K562 (cell line): ENCODE data around the gene FRRS1L. TPM values are rescaled to one million over a fixed set of nuclear protein-coding genes. Genes with fewer than 3 reads are reported as not detected.

ENCODE experiments used
- ADNP ChIP-seq: fragments of 200-800 bp; sonication (Bioruptor generic); IDR thresholded peaks from 2 replicates; pipeline ENCODE4 v1.6.1; 2016; ENCODE audit warnings: missing genetic modification characterization, missing compliant biosample characterization
- BRD4 ChIP-seq: fragments of 200-600 bp; sonication (generic); IDR thresholded peaks from 2 replicates; pipeline ENCODE4 v1.6.1; 2017; ENCODE audit warnings: inconsistent platforms
- CBX3 ChIP-seq, 2 experiments: IDR thresholded peaks; 1 replicate in 1 of 2; 2 replicates in 1 of 2; pipeline ENCODE4 v1.6.1; 2012; ENCODE audit warnings: inconsistent platforms in 2 of 2, low read length in 2 of 2, borderline replicate concordance in 1 of 2, control low read depth in 1 of 2
- DLX4 ChIP-seq: fragments of 250-450 bp; sonication (Bioruptor Pico); IDR thresholded peaks from 2 replicates; pipeline ENCODE4 v1.6.1; 2021; ENCODE audit warnings: mild to moderate bottlenecking
- KDM4B ChIP-seq, 2 experiments: fragments of 450-650 bp in 1 of 2; sonication (generic) in 1 of 2; IDR thresholded peaks; 2 replicates each; pipeline ENCODE4 v1.6.1; 2016 to 2017; ENCODE audit warnings: borderline replicate concordance in 2 of 2, antibody characterized with exemption in 1 of 2, low read depth in 1 of 2, mild to moderate bottlenecking in 1 of 2
- LARP7 ChIP-seq: fragments of 450-650 bp; IDR thresholded peaks from 2 replicates; pipeline ENCODE4 v1.6.1; 2016
- NR3C1 ChIP-seq: sonication (generic); formaldehyde crosslinking; IDR thresholded peaks from 2 replicates; pipeline ENCODE4 v1.8.1; 2022; ENCODE audit warnings: missing genetic modification reagents
- RBBP5 ChIP-seq: fragments of 200-600 bp; sonication (generic); IDR thresholded peaks from 2 replicates; pipeline ENCODE4 v1.6.1; 2012; ENCODE audit warnings: borderline replicate concordance, mild to moderate bottlenecking, low read length, control low read depth, inconsistent platforms; ENCODE audit not compliant: insufficient read depth, poor library complexity, severe bottlenecking
- RBM17 ChIP-seq: fragments of 200-400 bp; formaldehyde crosslinking; IDR thresholded peaks from 2 replicates; pipeline ENCODE4 v1.6.1; 2017; ENCODE audit warnings: low read depth, mild to moderate bottlenecking, low read length, borderline replicate concordance
- RBM39 ChIP-seq: fragments of 200-400 bp; formaldehyde crosslinking; optimal IDR thresholded peaks from 2 replicates; pipeline ENCODE3; 2018; ENCODE audit warnings: low read depth, low read length
- SIN3A ChIP-seq, 2 experiments: fragments of 150-350 bp in 1 of 2; IDR thresholded peaks; 2 replicates each; pipeline ENCODE4 v1.6.1; 2011 to 2016; ENCODE audit warnings: borderline replicate concordance in 2 of 2, low read depth in 2 of 2, low read length in 2 of 2, mild to moderate bottlenecking in 2 of 2, moderate library complexity in 2 of 2; ENCODE audit not compliant: control insufficient read depth in 1 of 2
- U2AF1 ChIP-seq: fragments of 200-400 bp; formaldehyde crosslinking; optimal IDR thresholded peaks from 2 replicates; pipeline ENCODE3; 2017; ENCODE audit warnings: mild to moderate bottlenecking, low read depth, low read length, moderate library complexity
- ZBTB2 ChIP-seq: fragments of 450-650 bp; IDR thresholded peaks from 2 replicates; pipeline ENCODE4 v1.6.1; 2016; ENCODE audit warnings: antibody characterized with exemption
- ZBTB34 ChIP-seq: fragments of 250-450 bp; sonication (Bioruptor Pico); IDR thresholded peaks from 2 replicates; pipeline ENCODE4 v1.8.0; 2021; ENCODE audit warnings: mild to moderate bottlenecking, moderate library complexity
- ZNF277 ChIP-seq: fragments of 250-450 bp; sonication (Bioruptor Pico); IDR thresholded peaks from 2 replicates; pipeline ENCODE4 v1.8.0; 2022; ENCODE audit warnings: inconsistent platforms, mild to moderate bottlenecking, moderate library complexity, borderline replicate concordance
- ZNF511 ChIP-seq: sonication (generic); formaldehyde crosslinking; IDR thresholded peaks from 2 replicates; pipeline ENCODE4 v1.8.0; 2022; ENCODE audit warnings: mild to moderate bottlenecking, missing genetic modification reagents
- ZNF584 ChIP-seq: fragments of 200-800 bp; sonication (Bioruptor generic); IDR thresholded peaks from 2 replicates; pipeline ENCODE4 v1.6.1; 2016; ENCODE audit warnings: low read depth, mild to moderate bottlenecking, missing genetic modification characterization, missing compliant biosample characterization
- ZNF589 ChIP-seq: fragments of 200-800 bp; sonication (Bioruptor generic); IDR thresholded peaks from 2 replicates; pipeline ENCODE4 v1.6.1; 2016; ENCODE audit warnings: low read depth, missing genetic modification characterization, missing compliant biosample characterization
- ZNF778 ChIP-seq: fragments of 450-650 bp; formaldehyde crosslinking; IDR thresholded peaks from 2 replicates; pipeline ENCODE4 v1.4.0; 2020; ENCODE audit warnings: mild to moderate bottlenecking, moderate library complexity
- polyA plus RNA-seq, 8 experiments: library from polyadenylated mRNA; depleted of rRNA in 4 of 8; stranded (reverse) in 5 of 8; unstranded in 3 of 8; fragments of >200 nt; fragmentation: Nextera tagmentation in 2 of 8; fragmentation: Illumina TruSeq in 1 of 8; extraction: Ambion mirVana in 2 of 8; extraction: Trizol in 1 of 8; gene quantifications; 2 replicates each; pipeline versions ENCODE4 v1.2.1 to v1.2.3, GENCODE V29; 2011 to 2014; ENCODE audit warnings: inconsistent platforms in 1 of 8, missing spikeins in 1 of 8
- total RNA-seq, 7 experiments: library from RNA; depleted of rRNA in 6 of 7; stranded (reverse); fragments of >200 nt in 6 of 7; fragmentation: Illumina TruSeq in 2 of 7; extraction: Trizol in 2 of 7; gene quantifications; 2 replicates each; pipeline versions ENCODE4 v1.2.1 to v1.2.3, GENCODE V29; 2011 to 2021; ENCODE audit warnings: low replicate concordance in 1 of 7

FRRS1L gene
- total and polyA plus RNA-seq, 9 of the 15 experiments (the other 6 are each of a cell fraction or from before 2014, with no cell fraction given), result under 0.01 to 0.04 (median 0.03) TPM; not detected in 5

DNA sequence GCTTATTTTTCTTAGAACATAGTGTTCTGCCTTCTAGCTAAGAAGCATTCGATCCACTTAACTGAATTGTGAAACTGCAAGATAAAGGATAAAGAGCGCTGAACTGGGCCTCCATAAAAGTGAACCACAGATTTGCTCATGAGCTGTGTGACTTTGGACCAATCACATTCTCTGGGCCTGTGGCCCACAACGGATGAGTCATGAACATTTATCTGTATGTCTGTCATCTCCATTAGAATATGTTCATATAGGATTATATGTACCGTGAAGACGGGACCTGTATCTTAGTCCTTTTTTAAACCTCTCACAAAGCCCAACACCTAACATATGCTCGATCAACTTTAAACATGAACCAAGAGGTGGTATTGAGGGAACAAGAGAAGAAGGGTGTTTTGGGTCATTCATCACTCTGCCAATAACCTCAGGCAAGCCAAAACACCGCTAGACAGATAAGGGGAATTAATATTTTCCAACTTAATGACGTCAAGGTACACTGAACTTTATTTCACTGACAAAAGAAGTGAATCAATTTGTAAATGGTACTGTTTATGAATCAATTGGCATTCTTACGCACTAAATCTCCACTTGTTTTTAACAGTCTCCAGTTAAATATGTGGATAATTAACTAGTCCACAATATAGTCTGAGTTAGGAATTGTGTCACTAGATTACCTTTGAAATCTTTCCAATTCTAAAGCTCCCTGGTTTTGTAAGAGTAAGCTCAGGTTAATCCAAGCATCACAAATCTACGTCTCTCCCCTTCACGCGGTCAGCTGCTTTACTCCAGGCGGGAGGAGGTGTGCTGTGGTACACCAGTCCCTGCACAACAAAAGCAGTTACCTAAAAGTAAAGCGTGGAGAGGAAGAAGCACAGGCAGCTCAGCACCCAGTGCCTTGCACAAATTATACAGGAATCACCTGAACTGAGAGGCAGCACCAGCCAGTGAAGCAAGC is 48.9 kb downstream of the FRRS1L start (continued):
- 0 out of 2 replicates have a peak, but pooled peaks have one; percentile 20 for TF ChIP-seq ZBTB2
- TF ChIP-seq NR3C1, result no peak
- no peak for TF ChIP-seq BRD4
- no peak for TF ChIP-seq ZNF589 (CRISPR knock-in tag)
- TF ChIP-seq ZNF277 (CRISPR knock-in tag), result no peak
- no peak for TF ChIP-seq LARP7
- no peak for TF ChIP-seq SIN3A (IDR thresholded peaks at IDR 0.05; ENCODE audit: borderline replicate concordance in 2 of 2, control insufficient read depth in 1 of 2, low read depth in 2 of 2, low read length in 2 of 2)
- no peak for TF ChIP-seq U2AF1
- no peak for TF ChIP-seq RBBP5
- no peak for TF ChIP-seq DLX4 (CRISPR knock-in tag)
- TF ChIP-seq ZNF511 (CRISPR knock-in tag), result 0 out of 2 replicates have a peak, but pooled peaks have one; percentile 47
- no peak for TF ChIP-seq ZBTB34 (CRISPR knock-in tag)
- TF ChIP-seq RBM39, result no peak
- TF ChIP-seq ZNF778 (CRISPR knock-in tag), result no peak
- no peak for TF ChIP-seq ZNF584 (CRISPR knock-in tag)
- no peak for TF ChIP-seq KDM4B (IDR thresholded peaks at IDR 0.05; ENCODE audit: borderline replicate concordance in 2 of 2, low read depth in 1 of 2)
- no peak for TF ChIP-seq ADNP (tag)
- peak in 1 of 2 experiments; percentile 30; a peak in 1 of 3 replicates for TF ChIP-seq CBX3 (IDR thresholded peaks at IDR 0.05; ENCODE audit: borderline replicate concordance in 1 of 2, low read length in 2 of 2)
- no peak for TF ChIP-seq RBM17
